GM18517 (cell line): ENCODE measurements around the gene GAB1.

Experiments used
- ATAC-seq: cut with Tn5 transposase; IDR thresholded peaks from one replicate; pipeline ENCODE4 v1.9.1; 2021; ENCODE audit warnings: mild to moderate bottlenecking, moderate library complexity; ENCODE audit not compliant: unreplicated experiment

The GAB1 gene

DNA sequence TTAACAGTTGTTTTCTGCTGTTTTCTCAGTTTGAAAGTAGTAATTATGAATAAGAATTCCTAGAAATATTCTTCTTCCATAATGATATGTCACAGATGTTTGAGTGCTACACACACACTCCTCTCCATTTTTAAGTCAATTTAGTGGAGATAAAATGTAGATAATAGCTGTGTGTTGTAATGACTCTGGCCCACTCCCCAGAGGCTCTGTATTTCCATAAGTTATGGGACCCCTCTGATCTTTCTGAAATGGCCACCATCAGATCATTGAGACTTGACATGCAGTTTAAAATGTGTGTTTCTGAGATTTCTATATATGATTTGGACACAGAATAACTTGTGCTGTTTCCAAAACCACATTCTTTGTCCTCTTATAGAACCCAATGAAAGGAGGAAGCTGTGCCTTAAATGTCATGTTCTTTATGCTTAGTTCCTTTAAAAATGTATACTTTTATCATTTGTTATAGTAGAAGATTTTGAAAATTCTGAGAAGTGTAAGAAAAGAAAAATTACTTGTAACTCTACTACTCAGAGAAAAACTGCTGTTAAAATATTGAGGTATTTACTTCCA, 46.4 kb downstream of the GAB1 start:
- ATAC-seq: no peak

DNA sequence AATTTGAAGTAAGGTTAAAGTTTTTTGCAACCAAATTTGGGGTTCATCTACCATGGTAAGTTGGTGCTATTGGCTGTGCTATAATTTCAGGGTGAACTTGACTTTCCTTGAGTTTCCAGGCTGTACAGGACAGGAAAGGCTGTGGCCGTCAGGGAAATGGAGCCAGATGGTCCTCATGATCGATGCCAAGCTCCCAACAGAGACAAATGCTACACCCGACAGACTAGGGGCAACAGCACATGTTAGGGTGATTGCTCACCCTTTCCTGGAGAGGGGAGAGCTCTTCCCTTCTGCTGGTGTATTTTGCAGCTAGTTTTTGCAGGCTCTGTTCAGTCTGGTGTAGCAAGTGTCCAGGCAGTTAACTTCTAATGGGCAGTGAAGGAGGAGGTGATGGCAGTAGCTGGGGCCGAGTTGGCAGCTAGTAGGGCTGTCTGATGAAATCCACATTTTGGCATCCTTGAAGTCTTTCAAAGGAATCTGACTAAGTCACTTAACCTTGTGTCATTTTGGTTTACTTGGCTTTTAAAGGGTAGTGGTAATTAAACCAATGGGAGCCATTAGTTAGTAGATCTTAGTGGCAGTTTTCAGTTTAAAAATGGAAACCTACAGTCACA, 47.8 kb downstream of the GAB1 start:
- ATAC-seq: no peak

DNA sequence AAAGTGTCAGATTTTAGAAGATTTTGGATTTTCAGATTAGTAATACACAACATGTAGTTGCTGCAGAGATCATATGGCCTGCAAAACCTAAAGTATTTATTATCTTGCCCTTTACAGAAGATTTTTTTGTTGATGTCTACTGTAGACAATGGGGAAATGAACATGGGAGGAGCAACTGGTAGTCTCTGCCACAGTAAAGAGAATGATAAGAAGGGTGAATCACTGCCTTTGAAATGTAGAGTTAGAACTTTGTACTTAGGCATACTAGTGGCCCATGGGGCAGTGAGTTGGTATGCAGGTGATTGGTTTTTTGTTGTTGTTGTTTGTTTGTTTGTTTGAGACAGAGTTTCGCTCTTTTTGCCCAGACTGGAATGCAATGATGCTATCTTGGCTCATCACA, 50.1 kb downstream of the GAB1 start:
- ATAC-seq: no peak

DNA sequence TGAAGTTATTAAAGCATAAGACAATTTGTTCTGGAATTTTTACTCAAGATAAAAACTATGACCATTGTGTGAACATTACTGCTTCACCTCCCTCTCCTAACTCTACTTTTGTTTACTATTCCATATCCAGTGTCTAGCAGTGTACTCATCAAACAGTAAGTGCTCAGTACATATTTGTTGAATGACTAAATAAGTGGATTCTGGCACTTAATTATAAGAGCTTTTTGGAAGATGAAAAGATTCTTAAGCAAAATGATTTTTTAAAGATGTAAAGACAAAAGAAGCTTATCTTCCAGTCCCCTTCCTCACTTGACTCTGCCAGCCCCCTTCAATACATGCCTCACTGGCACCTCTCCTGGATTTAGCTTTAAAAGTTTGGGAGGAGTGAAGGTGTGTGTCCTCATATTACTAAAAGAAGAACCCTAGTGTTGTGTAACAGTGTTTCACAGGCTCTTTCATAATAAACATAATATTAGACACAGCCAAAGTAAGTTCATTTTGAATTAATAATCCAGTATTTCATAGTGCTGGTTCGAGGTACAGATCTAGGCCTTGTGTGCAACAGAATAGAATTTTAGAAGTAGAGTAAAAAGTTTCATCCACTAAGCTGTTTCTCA, 53.0 kb downstream of the GAB1 start:
- ATAC-seq: no peak

DNA sequence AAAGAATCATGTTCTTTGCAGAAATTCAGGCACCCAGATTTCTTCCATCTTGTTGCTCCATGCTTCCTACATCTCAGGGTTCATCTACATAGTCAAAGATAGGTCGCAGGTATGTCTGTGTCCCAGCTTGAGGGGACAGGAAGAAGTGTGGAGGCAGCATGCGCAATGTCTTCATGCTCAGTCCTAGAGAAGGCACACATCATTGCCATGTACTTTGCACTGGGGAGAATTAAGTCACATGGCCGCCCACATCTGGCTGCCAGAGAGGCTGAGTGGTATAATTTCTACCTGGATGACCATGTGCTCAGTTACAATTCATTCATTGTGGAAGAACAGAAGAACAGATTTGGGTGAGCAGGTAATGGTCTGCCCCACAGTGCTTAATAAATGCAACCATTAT, 54.1 kb downstream of the GAB1 start:
- ATAC-seq: peak; percentile 64

DNA sequence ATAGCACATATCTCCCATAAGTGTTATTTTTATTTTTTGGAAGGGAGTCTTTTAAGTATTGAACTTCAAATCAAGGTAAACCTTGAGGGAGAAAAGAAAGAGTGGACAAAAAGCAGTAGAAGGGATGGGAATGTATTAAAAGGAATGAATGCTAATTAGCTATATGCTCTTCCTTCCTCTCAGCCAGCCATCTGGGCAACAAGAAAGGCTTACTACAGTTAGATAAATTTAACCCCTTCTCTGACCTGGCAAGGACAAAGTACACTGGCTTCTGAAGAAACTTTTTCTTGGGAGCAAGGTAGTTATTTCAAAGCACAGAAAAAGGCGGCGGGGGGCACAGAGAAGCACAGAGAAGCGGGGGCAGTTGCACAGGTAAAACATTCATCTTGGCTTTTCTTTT, 54.6 kb downstream of the GAB1 start:
- ATAC-seq: no peak

DNA sequence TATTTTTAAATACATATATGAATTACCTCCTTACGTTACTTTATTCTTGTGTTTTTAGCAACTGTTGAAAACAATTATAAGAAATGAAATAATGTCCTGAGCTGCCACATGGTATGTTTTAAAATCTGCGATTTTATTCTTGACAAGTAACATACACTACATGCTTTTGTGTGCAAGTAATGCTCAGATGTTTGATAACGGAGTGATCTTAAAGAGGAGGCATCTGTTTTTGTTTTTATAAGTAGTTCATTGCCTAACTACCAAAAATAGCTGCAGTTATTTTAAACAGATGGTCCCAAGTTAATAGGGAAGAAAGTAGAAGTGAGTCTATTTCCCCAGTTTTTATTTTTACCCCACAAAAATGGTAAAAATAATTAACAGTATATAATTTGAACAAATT, 55.2 kb downstream of the GAB1 start:
- ATAC-seq: no peak

DNA sequence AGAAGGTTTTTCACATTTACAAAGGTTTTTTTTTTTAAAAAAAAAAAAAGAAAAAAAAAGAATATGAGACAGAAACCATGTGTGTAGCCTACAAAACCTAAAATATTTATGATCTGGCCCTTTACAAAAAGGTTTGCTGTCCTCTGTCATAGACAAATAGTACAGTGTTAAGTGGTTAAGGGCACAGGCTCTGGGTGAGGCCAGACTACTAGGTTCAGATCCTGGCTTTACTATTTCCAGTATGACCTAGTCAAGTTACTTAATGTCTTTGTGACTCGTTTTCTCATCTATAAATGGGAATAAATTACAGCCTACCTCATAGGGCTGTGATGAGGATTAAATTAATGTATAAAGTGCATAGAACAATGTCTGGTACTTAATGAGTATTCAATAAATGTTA, 56.5 kb downstream of the GAB1 start:
- no peak for ATAC-seq

DNA sequence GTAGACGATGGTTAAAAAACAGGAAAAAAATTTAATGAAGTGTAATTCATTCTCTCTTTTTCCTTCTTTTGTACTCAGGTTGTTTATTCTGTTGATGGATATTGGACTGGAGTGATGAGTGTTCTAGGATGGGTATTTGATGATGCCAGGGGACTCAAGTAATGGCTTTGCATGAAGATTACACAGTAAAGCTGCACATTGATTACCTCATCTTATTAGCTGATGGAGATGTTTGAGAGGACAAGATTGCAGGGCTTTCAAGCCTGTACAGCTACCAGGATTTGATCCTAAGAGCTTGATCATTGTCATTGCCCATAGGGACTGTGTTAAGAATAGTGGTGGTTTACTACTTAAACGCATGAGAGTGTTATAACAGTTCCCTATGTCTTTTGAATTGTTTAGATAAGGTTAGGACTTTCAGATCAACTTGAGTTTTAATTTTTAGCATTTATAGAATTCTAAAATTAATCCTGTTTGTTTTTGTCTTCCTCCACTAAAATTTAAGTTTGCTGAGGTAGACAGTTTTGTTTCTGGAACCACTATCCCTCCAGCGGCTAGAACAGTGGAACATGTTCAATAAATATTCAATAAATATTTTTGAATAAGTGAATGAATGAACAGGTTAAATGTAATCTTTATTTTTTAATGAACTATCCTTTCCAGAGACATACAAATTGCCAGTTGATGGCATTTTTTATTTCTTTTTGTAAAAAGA, 58.2 kb downstream of the GAB1 start:
- ATAC-seq: no peak

DNA sequence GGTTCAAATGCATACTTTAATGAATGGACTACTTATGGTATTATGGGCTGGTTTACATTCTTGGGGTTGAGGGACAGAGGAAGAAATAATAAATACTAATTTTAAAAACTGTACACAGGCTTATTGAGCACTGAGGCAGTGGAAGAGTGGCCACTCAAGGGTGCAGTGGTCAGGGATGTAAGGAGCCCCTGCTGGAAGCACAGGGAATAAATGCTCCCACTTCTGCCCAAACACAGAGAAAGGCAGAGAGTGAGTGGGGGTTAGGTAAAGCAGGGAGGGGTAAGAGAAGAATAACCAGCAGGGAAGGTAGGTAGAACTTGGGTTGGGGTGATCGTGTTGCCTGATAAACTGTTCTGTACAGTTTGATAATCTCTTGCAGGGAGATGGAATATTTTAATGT, 60.0 kb downstream of the GAB1 start:
- no peak for ATAC-seq

DNA sequence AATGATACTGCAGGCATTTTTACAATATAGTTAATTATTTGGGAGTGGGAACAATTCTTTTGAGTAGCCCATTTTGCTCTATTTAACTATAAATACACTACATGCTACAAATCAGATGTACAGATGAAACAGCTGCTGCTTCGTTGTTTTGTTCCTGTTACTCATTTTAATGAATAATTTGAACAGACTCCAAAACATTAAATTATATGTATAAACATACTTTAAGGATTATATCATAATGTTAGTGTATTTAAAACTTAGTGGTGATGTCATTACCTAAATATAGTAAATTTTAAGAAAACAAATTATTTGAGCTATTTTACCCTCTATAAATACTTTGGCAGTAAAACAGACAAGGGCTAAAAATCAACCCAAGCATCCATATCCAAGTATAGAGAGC, 60.7 kb downstream of the GAB1 start:
- ATAC-seq: no peak

DNA sequence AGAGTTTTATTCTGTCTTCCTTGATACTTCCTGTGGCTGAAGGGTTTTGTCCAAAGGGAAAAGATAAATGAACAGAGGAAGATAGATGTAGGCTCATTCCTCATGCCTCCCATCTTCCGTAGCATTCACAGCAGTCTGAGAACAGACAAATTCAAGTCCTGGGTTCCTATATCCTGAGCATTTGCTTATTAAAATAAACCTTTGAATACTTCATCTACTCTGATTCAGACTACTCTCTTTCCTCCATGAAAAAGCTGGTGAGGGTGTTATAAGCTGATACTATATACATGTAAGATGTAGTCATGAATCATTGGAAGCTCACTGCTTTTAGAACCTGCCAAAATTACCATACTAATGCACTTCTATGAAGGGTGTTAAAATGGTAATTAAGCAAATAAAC, 61.2 kb downstream of the GAB1 start:
- no peak for ATAC-seq

DNA sequence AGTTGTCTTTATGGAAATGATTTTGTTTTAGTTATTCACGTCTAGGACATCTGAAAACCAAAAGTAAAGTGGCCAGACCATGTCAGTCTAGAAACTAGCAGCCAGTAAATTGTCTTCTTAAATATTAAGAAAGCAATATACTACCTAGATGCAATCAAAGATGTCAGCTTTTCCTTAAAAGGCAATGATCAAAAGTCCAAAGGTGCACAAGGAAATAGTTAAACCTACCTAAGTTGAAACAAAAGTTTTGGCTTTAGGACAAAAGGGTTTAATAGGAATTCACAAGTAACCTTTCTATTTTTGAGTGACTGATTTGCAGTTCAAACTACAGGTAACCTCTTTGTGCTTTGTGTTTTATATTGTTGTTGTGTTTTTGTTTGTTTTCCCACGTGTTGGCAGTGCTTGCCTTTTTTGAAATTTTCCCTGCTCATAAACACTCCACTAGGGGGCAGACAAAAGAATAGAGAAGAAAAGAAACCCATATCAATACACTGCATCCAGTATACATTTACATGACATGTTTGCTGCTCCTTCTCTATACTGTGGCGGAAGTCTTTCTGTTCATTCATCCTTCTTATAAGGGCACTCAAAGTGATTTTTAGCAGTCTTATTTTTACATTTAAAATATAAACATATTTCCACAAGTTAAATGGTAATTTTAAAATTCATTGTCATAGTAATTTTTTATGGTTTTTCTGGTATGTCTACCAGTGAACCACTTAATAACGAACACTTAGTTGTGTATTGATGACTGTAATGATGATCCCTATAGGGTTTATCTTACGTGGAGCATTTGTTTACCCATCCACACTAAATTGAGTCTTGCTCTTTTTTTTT, 62.7 kb downstream of the GAB1 start:
- peak; percentile 59 for ATAC-seq

DNA sequence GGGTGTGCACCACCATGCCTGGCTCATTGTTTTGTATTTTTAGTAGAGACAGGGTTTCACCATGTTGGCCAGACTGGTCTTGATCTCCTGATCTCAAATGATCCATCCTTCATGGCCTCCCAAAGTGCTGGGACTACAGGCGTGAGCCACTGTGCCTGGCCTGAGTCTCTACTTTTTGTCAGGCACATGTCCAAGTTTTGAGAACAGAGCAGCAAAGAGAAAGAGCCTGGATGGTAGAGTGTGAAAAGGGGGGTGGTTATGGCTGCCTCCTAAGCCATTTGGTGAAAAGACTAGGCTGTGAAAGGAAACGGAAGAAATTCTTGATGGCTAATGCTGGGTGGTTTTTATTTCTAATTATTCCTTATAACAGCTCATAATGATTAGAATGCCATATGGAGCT, 63.4 kb downstream of the GAB1 start:
- no peak for ATAC-seq

DNA sequence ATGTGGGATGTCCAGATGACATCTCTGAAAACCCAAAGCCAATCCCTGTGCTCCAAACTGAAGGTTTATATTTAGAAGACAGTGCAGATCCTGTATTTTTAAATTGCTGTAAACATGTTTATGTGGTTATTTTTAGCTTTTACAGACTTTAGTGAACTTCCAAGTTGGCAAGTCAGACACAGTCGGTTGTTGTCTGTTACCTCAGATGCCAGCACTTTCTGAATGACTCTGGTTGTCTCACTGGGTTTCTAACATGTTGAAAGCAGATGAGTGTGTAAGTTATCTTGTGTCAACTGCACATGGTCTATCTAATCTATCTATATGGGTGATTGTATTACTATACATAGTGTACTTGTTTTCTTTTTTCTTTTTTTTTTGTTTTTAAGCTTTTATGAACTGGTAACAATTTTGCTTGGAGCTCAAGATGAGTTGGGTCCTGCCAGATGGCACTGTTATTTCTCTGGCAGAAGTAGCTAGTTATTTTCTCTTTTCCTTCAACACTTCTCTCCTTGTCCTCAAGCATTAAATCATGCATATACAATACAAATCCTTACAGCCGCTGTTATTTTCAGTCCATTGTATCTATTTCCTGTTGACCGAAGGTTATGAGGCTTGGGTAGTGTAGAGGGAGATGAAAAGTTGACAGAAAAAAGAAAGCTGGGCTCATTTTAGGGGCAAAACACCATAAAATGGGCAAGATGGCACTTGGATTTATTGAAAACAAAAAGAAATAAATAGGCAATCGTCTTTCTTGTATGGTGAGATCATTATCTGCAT, 66.3 kb downstream of the GAB1 start:
- peak; percentile 35 for ATAC-seq

DNA sequence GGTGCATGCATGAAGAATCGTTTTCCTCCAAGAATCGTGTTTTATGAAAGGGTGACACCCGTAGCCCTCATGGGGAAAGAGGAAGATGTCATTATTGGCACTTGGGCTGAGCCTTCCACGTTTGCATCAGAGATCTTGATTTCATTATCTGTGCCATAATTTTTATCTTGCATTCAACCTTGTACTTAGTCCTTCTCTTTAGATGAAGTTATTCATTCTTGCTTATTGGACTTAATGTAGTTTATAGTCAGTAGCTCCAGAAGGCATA, 66.8 kb downstream of the GAB1 start:
- no peak for ATAC-seq

DNA sequence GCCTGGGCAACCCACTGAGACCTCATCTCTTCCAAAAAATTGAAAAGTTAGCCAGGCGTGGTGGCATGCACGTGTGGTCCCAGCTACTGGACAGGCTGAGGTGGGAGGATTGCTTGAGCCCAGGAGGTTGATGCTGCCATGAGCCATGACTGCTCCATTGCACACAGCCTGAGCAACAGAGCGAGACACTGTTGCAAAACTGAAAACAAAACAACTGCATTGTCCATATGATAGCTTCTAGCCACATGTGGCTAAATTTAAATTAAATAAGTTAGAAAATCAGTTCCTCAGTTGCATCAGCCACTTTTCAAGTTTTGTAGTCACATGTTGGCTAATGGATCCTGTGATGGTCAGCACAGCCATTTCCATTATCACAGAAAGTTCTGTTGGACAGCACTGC, 67.9 kb downstream of the GAB1 start:
- ATAC-seq: peak; percentile 92

DNA sequence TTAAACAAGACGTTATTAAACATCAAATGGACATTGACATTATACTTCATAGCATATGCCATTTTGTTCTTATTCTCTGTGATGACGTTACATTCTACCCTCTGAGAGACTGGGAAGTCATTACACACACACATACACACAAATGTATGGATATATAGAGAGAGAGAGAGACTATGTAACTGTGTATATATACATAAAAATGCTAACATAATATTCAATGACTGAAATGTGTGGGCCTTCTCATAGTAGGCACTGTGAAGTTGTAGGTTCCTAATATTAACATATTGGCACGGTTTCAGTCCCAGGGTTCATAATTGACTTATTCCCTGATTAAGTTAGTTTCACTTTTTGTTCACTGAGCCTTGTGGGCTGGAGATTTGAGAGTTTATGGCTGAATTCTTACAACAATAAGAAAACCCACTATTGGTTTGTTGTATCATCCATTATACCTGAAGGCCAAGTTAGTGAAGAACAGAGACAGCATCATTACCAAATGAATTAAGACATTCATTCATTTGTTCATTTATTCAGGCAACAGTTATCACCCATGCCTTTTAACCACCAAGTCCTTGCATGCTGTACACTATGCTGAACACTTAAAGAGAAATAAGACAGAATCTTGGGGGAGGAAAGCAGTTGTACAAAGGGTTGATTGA, 68.5 kb downstream of the GAB1 start:
- no peak for ATAC-seq

DNA sequence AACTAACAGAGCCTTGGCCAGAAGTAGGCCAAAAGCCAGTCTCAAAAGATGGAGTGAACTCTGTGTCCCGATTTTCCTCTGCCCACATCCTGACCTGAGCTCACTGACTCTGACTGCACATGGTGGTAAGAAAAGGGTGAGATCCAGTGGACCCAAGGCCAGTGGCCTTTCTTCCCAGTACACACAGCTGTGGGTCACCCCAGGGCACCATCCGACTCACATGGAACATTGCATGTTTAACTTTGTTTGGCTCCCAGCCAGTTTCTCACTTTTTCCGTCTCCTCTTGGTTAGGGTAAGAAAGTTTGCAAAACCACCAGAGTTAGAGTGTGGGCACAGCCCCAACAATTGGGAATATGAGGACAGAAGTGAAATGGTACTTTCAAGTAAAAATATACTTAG, 69.8 kb downstream of the GAB1 start:
- no peak for ATAC-seq

DNA sequence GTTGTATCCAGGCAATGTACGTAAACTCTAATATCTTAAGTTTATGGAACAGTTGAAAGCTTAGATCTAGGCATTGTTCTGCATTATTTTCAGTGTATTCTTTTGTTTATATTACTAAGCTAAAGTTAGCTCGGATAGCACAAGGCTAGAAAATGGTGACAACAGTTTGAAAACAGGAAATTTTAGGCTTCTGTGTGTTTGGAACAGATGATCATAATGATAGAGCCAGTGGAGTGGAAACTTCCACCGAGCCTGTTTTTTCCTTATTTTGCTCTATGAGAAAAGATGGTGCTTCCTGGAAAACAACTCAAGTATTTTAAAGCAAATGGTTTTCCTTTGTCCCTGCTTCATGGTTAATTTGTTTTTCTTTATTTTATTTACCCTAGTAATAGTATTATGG, 70.8 kb downstream of the GAB1 start:
- ATAC-seq: no peak
